GM18870 (cell line): ENCODE data around the gene MEF2C.

Experiments
- ATAC-seq: cut with Tn5 transposase; IDR thresholded peaks from one replicate; pipeline ENCODE4 v1.9.1; 2021; ENCODE audit warnings: moderate library complexity; ENCODE audit not compliant: unreplicated experiment

Gene MEF2C

GRCh38 chr5:88678770-88679381 lies 204.1 kb downstream of the MEF2C start:
- ATAC-seq: no peak

DNA sequence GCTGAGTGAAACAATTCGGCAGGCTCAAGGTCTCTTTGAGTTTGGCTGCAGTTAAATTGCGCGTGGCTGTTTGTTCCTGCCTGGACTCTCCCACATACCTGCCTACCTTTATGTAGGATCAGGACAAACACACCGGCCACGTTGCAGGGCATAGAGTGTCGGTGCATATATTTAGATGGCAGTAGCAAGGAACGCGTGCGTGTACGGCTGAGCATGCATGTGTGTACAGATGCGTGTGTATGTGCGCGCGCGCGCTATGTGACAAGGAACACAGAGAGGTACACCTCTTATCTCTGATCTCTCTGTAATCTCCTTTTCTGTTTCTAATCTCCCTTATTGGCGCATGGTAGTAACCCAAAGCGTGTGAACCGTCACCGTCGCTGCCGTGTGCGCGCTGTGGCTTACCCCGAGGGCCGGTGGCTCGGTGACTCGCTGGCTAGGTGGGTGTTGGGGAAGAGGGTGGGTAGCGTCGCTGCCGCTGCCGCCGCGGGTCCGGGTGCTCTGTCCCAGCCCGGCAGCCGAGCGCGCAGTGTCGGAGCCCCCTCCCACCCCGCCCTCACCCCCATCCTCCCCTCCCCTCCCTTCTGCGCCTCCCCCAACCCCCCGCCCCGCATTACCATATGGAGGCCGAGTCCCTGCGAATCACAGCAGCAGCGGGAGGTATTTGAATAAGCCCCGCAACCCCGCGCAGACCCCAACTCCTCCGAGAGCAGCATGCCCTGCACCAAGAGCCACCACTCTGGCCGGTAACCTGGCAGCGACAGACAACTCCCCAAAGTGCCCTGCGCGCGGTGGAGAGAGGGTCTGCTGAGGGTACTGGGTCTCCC lies 204.8 kb downstream of the MEF2C start:
- ATAC-seq: no peak

GRCh38 chr5:88677376-88677895 lies 205.5 kb downstream of the MEF2C start:
- no peak for ATAC-seq

- ATAC-seq: no peak
These were observed 206.2 kb downstream of the MEF2C start for GRCh38 chr5:88676637-88677375.

DNA sequence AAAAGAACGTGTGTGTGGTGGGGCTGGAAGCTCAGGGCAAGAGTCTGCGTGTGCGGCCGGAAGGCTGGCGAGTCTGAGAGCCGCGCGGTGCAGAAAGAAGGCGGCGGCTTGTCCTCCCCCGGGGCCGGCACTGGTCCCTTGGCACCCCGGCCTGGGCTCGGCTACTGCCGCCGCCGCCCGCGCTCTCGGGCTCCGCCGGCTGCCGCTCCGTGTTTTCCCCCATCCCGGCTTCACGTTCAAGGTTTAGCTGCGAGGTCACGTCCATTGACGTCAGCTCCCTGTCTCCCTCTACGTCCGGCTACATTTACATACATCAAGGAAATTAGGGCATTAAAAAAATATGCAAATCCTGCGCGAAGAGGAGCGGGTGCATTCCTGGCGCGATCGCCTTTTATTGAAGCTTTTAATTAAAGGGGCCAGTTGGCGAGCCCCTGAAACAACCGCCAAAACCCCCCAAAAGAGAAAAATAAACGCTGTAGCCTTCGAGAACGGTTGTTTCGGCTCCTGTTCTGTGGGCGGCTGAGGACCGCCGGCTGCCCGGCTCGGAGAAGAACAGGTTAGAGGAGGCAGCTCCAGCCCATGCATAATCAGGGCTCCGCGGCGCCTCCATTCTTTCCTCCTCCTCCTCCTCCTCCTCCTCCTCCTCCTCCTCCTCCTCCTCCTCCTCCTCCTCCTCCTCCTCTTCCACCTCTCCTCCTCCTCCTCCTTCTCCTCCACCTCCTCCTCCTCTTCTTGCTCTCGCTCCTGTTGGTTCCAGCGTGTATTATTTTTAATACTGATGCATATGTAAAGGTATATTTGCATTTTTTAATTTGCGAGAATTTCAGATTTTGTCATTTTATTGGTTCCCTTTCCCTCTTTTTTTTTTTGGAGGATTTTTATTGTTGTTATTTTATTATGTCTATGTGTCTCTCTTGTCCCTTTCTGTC lies 207.0 kb downstream of the MEF2C start:
- peak; percentile 40 for ATAC-seq

DNA sequence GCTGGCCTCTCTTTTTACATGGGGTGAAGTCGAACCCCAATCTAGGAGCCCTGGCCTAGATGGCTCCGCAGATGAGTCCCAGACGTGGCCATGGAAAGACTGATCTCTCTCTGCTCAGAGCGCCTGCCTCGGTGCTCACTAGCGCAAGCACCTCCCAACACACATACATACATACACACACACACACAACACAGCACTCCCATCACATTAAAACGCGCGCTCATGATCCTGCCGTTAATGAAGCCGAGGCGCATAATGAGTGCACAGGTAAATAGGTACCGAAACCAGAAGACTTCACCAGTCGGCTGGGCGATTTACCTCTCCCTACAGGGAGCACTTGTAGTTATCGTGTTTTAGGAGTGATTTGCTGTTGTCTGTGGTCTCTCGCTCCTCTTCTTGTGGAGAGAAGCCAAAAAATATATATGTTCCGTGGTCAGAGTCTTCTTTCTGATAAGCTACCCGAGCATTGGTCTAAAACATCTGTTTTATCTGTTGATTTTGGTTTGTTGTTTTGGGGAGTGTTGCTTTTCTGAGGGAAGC lies 207.7 kb downstream of the MEF2C start:
- peak; percentile 16 for ATAC-seq

DNA sequence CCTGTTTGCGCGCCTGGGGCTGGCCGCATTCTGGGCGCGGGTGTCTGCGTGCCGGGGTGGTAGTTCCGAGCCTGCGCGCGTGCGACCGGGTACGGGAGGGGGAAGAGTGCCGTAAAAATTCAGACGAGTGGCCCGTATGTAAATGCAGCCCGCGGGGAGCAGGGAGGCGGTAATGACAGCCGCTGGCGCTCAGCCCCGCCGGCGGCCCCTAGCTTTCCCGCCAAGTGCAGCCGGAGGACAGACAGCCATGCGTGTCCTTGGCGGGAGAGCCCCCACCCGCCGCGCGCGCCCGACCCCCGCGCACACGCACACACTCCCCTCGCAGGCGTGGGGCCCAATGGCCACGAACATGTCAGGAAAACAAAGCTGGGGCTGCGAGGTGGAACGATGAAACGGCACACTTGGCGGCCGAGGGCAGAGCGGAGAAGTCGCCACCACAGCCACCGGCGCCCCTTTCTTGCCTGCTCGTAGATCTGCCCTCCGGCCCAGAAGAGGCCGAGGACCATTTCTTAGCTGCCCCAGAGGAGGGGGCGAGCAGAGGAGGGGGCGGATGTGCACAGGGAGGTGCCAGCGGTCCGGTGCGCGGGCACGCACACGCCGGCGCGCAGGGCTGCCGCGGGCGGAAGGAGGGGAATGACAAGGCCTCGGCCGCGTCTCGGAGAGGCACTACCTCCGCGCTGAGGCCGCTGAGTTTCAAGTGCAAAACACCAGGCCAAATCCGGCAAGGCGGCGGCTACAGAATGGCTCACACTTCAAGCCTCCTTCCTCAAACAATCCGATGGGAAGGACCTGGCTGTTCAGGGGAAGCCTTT lies 208.4 kb downstream of the MEF2C start:
- peak; percentile 46 for ATAC-seq

DNA sequence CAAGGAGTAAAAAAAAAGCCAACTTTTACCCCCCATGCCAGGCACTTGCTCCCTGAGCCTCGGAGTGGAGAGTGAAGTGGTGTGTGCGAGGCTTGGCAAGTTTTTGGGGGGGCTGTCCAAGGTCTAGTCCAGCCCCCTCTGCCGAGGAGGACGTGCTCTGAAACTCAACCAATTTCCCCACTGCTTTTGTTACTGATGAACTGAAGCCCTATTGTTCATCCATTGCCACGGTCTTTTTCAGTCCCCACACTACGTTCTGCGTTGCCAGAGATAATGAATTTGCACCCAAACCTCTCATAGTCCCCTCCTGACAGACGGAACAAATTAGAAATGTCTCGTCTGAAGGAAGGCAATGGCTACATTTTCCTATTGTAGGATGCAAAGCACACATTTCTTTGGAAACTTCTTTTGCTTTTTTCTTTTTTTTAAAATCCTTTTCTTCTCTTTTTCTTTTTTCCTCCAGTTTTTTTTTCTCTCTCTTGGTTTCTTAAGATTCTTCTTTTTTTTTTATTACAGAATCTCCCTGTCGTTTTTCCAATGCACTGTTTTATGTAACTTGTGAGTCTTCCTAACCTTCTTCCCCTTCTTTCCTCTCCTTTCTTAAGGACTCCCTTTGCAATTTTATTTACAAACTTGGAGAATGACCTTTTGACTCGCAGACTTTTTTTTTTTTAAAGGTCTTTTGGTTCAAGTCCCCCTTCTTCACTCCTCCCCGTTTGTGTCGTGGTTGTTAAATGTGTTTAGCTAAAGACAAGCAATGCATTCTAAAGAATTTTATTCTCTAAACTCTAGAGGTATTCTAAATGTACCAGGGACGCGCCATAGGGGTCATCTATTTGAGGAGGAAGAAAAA lies 209.5 kb downstream of the MEF2C start:
- ATAC-seq: no peak

GRCh38 chr5:88672644-88673252 lies 210.2 kb downstream of the MEF2C start:
- ATAC-seq: no peak

DNA sequence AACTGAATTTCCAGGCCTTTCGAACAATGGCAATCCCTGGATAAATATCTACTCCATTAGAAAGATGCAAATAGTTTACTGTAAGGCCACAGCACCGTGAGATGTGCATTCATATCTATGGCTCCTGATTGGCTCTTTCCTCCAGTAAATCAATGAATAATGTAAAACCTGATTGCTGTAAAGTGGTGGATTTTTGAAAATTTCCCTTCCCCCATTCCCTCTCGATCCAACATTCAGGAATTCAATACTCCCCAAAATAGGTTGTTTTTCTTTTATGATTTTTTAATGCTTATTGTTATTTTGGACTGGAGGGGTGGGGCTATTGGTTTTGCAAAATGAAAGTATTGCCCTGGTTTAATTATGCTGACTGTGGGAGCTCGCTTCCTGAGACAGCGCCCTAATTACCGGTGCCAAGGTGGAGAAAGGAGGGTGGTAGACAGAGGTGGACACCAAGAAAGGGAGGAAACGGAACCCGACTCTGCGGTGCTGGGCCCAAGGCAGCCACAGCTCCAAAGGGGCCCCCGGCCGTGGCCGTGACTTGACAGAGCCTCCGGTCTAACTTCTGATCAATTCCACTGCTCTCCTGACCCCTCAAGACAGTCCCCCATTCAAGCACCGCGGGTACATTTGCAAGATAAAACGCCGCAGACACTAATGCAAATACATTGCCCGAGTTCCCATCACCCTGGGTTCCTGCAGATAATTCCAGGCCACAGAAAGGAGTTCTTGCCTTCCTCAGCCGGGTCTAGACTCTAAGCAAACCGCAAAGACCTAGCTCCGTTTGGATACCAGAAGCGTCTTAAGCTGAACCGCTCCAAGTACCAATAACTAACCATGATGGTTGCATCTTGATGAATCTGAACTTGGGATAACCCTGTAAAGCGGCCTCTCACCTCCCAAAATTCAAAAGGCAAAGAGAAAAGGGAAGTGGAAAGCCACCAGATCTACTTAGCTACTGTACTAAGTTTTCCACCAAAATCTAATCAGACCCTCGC lies 211.2 kb downstream of the MEF2C start:
- ATAC-seq: no peak

DNA sequence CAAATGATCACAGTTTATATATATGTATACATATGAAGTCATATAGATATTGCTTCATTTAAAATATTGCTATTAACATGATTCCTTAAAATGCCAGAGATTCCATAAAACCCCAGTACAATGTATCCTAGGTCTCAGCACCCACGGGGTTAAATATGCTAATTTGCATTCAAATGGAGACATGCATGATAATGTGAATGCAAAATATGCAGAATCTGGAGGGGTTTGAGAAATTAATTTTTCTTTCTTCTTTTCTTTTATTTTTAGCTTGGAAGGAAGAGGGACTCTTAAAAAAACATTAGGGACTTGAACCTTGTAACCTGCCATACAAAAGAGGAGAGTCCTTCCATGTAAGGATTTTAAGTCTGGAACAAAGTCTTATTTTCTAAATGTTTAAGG lies 211.9 kb downstream of the MEF2C start:
- ATAC-seq: no peak

DNA sequence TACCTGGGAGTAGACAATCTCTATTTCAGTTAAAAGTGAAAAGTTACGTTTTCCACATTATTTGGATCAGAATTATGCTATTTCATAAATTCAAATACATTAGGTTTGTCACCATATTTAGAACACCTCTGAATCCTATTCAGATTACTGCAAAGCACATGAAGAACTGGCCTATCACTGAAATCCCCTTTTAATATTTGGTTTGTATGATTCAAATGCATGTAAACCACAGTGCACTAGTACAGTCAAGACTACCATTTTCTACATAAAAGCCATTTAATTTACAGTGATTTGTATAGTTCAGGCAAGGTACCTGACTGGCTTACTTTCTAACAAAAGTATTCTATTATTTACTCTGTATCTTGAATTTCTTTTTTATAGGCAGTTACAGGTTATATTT lies 212.5 kb downstream of the MEF2C start:
- ATAC-seq: no peak

GRCh38 chr5:88669371-88670050 lies 213.5 kb downstream of the MEF2C start:
- ATAC-seq: no peak

GRCh38 chr5:88667496-88668201 lies 215.3 kb downstream of the MEF2C start:
- peak; percentile 14 for ATAC-seq
